HL-60 (cell line): ENCODE measurements around the gene GOLGA6B.
"Not testable (repeated sequence)": the region's sequence is repeated elsewhere in the genome, so short reads cannot be mapped to it uniquely, and the experiment has no call there.

ENCODE experiments used
- POLR2AphosphoS5 ChIP-seq: IDR thresholded peaks from 2 replicates; pipeline ENCODE4 v1.6.1; 2012; ENCODE audit warnings: low read depth
- TF ChIP-seq, protein P1 (sequence below): IDR thresholded peaks from one replicate; pipeline ENCODE4 v1.5.1; 2011; ENCODE audit warnings: low read length, control low read depth, inconsistent platforms; ENCODE audit not compliant: insufficient read depth

DNA sequence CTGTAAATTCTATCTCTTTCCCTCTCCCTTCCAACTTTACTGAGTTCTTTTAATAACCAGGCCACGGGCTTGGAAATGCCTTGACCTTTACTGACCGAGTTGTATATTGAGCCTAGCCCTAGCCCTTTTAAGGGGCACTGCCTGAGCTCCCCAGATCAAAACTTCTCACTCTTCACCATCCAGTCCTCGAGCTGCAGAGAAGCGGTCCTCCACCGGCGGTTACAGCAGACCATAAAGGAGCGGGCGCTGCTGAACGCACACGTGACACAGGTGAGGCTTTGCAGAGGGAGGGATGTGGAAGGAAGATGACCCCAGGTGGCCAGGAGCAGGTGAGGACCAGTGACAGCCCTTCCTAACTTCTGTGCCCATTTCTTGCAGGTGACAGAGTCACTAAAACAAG lies 6.6 kb downstream of the GOLGA6B start:
- TF ChIP-seq, protein P1, sequence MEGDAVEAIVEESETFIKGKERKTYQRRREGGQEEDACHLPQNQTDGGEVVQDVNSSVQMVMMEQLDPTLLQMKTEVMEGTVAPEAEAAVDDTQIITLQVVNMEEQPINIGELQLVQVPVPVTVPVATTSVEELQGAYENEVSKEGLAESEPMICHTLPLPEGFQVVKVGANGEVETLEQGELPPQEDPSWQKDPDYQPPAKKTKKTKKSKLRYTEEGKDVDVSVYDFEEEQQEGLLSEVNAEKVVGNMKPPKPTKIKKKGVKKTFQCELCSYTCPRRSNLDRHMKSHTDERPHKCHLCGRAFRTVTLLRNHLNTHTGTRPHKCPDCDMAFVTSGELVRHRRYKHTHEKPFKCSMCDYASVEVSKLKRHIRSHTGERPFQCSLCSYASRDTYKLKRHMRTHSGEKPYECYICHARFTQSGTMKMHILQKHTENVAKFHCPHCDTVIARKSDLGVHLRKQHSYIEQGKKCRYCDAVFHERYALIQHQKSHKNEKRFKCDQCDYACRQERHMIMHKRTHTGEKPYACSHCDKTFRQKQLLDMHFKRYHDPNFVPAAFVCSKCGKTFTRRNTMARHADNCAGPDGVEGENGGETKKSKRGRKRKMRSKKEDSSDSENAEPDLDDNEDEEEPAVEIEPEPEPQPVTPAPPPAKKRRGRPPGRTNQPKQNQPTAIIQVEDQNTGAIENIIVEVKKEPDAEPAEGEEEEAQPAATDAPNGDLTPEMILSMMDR = not testable (repeated sequence)
- not testable (repeated sequence) for TF ChIP-seq POLR2AphosphoS5
